ENCODE results near the gene NCK2. TPM values are rescaled to one million over a fixed set of nuclear protein-coding genes. Genes with fewer than 3 reads are reported as not detected.

NCK2 gene
- polyA plus RNA-seq, 1 donor from 2014 or later = 19.6 TPM

DNA sequence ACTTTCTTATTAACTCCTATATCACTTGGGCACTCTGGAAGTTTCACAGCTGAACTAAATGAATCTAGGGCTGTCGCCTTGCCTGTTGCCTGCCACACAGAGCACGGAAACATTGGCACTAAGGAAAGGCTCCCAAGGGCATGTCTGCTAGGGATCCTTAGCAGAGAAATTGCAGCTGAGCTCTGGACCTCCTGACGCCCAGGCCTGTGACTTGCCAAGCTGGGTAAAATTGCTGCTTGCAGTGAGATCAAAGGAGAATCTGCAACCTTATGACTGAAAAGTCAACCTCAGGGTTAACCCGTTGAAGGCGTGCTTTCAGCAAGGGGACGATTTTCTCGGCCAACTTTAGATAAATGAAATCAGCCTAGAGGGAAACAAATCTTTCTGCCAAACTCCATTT lies 189.8 kb downstream of the NCK2 start:
- Mint-ChIP-seq H3K27ac (no peak overlapping the region), H3K36me3 (no peaks in the 10 kb centered on the region), H3K9me3 (peaks cover 4 to 7% (median 5%) of the 10 kb centered on the region in 3 donors), H3K27me3 (peaks cover 8% of the 10 kb centered on the region), H3K4me3 (no peak overlapping the region), H3K4me1 (no peaks in the 10 kb centered on the region)

DNA sequence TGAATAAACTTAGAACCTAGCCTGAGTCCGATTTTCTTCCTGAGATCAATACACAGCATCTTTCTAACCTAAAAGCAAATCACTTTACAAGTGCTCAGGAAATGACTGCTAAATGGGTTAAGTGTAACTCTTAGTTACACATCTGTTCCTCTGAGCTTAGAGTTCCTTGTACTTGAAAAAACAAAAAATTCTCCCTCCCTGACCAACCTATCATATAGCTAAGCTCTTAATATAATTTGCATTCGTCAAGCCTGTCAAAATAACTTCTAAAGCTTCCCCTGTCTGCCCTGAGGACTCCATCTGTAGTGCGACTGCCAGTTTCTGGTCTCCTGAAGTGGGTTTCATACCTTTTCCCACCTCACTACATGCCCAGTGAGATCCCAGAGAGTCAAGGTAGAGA lies 190.4 kb downstream of the NCK2 start:
- Mint-ChIP-seq H3K36me3 (no peaks in the 10 kb centered on the region), H3K27me3 (peaks cover 8% of the 10 kb centered on the region), H3K4me3 (no peak overlapping the region), H3K9me3 (peaks cover 6 to 9% (median 7%) of the 10 kb centered on the region in 3 donors), H3K27ac (no peak overlapping the region), H3K4me1 (no peaks in the 10 kb centered on the region)

DNA sequence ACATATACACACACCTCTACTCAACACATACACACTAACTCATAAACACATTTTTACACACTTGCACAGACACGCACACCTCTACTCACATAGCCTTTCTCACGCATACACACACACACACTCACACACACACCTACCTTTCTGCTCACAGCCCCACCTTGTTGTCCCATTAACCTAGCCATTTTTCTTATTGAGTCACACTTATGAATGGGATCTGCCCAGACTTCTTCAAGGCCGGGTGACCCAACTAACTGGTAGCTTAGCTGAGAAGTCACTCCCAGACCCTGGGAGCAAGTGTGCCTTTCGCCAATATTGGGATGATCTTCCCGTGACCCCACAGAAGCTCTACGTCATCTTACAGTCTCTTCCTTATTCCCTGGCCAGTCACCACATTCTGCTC lies 192.2 kb downstream of the NCK2 start:
- no peaks in the 10 kb centered on the region for H3K4me1 Mint-ChIP-seq

DNA sequence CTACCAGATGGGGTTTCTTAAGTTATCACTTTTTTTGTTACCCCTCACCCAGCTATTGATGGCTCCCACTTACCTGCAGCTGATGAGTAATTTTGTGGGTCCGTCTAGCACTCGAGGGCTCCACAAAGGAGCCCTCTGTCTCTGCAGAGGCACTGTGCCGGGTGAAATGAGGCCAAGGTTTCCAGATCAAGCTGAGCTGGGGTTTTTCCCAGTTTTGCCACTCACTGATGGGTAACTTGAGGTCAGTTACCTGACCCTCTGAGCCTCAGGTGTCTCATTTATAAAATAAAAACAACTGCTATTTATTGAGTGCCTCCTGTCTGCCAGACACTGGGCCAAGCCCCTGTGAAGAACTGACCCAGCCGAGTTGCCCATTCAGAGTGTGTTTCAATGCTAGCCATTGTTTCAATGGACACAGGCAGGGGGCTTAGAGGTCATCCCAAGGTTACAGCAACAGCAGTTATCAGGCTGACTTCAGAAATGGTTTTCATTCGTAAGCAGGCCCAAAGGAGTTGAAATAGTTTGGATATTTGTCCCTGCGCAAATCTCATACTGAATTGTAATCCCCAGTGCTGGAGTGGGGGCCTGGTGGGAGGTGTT lies 192.9 kb downstream of the NCK2 start:
- Mint-ChIP-seq H3K4me1 (no peaks in the 10 kb centered on the region), H3K4me3 (no peak overlapping the region), H3K9me3 (peaks cover 5 to 12% (median 7%) of the 10 kb centered on the region in 3 donors), H3K36me3 (no peaks in the 10 kb centered on the region), H3K27ac (no peak overlapping the region), H3K27me3 (peaks cover 4% of the 10 kb centered on the region)

More for the DNA sequence above, 192.2 kb downstream of the NCK2 start:
- Mint-ChIP-seq H3K27ac (no peak overlapping the region), H3K4me3 (no peak overlapping the region), H3K36me3 (no peaks in the 10 kb centered on the region), H3K27me3 (peaks cover 5% of the 10 kb centered on the region), H3K9me3 (peaks cover 6 to 12% (median 7%) of the 10 kb centered on the region in 3 donors)
